Left colon (tissue), 2 donors: Measurements from ENCODE around the gene CCM2. TPM values are rescaled to one million over a fixed set of nuclear protein-coding genes. Genes with fewer than 3 reads are reported as not detected.
"Not testable (repeated sequence)": the region's sequence is repeated elsewhere in the genome, so short reads cannot be mapped to it uniquely, and the experiment has no call there.

Experiments
- ATAC-seq: fragments of 200-7000 bp; cut with Tn5 transposase; one replicate; pipeline ENCODE4 v1.9.1; 2020; ENCODE audit warnings: mild to moderate bottlenecking, moderate library complexity
- DNase-seq, 2 donors: peaks; one replicate each; pipeline ENCODE4 v3.0.0-alpha.2; 2020
- intact Hi-C, 2 donors: fragments of 100-400 bp; cut with DNase I in 1 of 2; cut with micrococcal nuclease in 1 of 2; formaldehyde crosslinking; loops; one replicate each; pipeline versions ENCODE4 v1.11.2 to v1.14.0; 2022; cut with DNase I, micrococcal nuclease
- total RNA-seq, 2 donors: library from RNA; stranded (reverse); fragmentation: NEBNext Ultra II Directional; extraction: Animal tissue kit (Norgen Biotek cat#: 25700); gene quantifications; one replicate each; pipeline ENCODE4 v1.2.1, GENCODE V29; 2021
- donor health status: DM: no; HTN: no; CAD: no.
- donor health status: DM: yes; HTN: yes; CAD: no.

CCM2 gene
- total RNA-seq, 2 donors from 2014 or later = 33.7 to 39.1 TPM

DNA sequence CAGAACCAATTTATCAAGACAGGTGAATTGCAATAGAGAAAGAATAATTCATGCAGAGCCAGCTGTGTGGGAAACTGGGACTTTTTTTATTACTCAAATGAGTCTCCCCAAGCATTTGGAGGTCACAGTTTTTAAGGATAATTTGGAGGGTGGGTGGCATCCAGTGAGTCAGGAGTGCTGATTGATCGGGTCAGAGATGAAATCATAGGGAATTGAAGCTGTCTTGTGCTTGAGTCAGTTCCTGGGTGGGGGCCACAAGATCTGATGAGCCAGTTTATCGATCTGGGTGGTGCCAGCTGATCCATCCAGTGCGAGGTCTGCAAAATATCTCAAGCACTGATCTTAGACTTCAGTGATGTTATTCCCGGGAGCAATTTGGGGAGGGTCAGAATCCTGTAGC, 11.3 kb upstream of the CCM2 start:
- DNase-seq (no peak), ATAC-seq (no peak)
- intact Hi-C loops = loop anchor here in 1 of 2 donors (10.0 kb wide), 1 partner anchor 126 kb away; the partner anchor contains the start of gene TBRG4

DNA sequence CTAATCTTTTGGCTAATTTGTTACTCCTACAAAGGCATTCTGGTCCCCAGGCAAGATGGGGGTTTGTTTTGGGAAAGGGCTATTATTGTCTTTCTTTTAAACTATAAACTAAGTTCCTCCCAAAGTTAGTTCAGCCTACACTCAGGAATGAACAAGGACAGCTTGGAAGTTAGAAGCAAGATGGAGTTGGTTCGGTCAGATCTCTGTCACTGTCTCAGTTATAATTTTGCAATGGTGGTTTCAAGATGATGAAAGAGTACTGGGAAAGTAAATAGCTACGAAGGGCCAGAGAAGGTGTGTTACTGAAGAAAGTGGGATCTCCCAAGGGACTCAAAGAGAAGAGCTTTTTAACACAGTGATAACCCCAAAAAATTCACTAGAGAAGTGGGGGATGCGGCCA, 10.9 kb upstream of the CCM2 start:
- intact Hi-C loops = loop anchor here in 1 of 2 donors (10.0 kb wide), 1 partner anchor 126 kb away; the partner anchor contains the start of gene TBRG4
- DNase-seq (no peak), ATAC-seq (no peak)

DNA sequence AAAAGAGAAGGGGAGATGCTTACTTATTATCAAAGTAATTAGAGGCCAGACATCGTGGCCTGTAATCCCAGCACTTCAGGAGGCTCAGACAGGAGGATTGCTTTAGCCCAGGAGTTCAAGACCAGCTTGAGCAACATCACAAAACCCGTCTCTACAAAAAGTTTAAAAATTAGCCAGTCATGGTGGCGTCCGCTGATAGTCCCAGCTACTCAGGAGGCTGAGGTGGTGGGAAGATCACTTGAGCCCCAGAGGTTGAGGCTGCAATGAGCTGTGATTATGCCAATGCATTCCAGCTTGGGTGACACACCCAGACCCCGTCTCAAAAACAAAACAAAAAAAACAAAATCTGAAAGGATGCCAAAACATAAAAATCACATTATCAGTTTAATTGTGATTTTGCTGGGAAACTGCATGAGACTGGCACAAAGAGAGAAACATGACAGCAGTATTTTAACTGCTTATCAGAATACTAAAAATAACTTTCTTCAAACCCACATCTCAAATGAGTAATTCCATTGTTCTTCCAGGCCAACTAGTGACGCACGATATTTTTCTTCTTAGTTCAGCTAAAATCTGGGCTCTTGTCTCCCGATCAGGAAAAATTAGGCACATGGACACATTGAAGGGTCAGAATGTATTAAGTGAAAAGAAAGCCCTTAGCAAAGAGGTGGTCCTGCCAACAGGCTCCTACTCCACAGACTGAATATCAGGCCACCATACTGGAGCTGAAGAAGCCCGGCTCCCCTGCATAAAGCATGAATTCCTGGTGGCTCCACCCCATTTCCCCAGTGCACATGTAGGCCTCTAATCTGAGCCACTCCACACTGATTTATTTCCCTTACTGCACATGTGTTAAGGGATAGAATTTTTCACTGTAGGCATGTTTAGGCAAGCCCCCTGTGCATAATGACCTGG, 9.6 kb upstream of the CCM2 start:
- intact Hi-C loops = no loop called here
- no peak for ATAC-seq

DNA sequence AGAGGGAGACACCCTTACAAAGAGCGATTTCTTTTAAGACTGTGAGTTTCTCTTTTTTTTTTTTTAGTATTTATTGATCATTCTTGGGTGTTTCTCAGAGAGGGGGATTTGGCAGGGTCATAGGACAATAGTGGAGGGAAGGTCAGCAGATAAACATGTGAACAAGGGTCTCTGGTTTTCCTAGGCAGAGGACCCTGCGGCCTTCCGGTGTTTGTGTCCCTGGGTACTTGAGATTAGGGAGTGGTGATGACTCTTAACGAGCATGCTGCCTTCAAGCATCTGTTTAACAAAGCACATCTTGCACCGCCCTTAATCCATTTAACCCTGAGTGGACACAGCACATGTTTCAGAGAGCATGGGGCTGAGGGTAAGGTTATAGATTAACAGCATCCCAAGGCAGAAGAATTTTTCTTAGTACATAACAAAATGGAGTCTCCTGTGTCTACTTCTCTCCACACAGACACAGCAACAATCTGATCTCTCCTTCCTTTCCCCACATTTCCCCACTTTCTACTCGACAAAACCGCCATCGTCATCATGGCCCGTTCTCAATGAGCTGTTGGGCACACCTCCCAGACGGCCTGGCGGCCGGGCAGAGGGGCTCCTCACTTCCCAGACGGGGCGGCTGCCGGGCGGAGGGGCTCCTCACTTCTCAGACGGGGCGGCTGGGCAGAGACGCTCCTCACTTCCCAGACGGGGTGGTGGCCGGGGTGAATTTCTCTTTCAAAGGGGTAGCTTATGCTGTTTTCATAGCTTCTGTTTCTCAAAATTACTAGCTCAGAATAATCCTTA, 7.8 kb upstream of the CCM2 start:
- ATAC-seq, intact Hi-C loops, DNase-seq: not testable (repeated sequence)

More for the DNA sequence above, 9.6 kb upstream of the CCM2 start:
- DNase-seq = no peak

DNA sequence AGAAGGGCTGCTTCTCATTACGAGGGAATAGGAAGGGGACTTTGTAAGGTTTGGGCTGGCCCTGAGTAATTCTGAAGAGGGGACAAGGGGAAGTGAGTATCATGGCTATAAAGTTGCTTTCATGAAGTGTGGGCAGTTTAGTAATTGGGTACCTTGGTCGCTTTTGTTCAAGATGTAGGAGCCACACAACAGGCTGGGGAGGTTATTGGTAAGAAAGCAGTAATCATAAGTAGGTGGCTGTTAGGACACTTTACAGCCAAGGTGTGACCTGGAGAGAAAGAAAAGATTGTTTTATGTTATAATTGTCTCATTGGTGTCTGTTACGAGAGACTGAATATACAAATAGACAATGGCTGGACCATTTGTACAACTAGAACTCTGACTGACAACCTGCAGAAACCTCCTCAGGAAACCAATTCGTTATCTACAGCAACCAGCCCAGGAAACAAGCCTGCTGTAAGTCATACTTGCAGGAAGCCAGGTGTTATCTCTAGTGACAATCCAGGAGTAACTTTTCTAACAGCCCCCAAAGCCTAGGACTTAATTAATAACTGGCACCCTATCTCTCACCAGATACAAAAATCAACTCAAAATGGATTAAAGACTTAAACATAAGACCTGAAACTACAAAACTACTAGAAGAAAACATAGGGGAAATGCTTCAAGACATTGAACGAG, 5.0 kb upstream of the CCM2 start:
- ATAC-seq (no peak), DNase-seq (no peak)
- intact Hi-C loops = no loop called here

DNA sequence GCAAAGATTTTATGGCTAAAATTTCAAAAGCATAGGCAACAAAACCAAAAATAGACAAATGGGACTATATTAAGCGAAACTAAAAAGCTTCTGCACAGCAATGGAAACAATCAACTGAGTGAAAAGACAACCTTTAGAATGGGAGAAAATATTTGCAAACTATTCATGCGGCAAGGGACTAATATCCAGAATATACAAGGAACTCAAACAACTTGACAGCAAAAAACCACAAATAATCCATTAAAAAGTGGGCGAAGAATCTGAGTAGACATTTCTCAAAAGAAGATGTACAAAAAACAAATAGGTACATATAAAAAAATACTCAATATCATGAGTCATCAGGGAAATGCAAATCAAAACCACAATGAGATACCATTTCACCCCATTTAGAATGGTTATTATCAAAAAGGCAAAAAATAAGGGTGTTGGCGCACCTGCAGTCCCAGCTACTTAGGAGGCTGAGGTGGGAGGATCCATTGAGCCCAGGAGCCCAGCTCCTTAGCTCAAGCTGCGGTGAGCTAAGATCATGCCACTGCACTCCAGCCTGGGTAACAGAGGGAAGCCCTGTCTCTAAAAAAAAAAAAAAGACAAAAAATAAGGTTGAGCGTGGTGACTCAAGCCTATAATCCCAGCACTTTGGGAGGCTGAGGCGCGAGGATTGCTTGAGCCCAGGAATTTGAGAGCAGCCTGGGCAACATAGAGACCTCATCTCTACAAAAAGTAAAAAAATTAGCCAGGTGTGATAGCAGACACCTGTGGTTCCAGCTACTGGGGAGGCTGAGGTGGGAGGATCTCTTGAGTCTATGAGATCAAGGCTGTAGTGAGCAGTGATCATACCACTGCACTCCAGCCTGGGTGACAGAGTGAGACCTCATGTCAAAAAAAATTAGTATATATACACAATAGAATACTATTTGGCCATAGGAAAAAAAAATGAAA, 4.2 kb upstream of the CCM2 start:
- DNase-seq = no peak
- ATAC-seq = no peak
- intact Hi-C loops = no loop called here

DNA sequence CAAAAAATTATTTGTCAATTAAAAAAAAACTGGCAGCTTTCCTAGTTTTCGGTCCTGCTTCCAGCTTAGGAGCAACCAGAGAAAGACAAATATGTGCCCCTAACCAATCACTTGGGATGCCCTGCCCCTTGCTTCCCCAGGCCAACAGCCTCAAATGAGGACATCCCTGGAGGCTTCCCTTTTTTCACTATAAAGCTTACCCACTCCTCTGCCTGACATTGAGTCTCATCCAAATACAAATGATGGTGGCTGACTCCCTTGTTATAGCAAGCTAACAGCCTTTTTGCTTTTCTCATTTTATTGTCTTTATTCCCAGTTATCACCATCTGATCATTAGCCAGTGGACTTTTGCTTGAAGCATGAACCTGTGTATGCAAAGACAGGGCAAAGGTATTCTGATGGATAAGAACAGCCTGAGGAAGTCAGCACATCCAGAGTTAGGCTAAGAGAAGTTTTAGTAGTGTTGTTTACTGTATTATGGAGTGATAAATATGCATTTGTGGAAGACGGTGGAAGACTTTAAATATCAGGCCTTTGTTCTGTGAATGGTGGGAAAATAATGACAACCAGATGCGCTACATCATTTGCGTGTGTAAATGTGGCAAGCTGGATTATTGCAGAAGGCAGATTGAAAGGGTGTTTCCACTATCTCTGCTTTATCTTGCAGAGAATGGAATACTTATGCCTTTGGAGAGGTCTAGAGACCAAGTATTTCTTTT, 1.7 kb upstream of the CCM2 start:
- ATAC-seq (no peak), DNase-seq (no peak)
- intact Hi-C loops = no loop called here

DNA sequence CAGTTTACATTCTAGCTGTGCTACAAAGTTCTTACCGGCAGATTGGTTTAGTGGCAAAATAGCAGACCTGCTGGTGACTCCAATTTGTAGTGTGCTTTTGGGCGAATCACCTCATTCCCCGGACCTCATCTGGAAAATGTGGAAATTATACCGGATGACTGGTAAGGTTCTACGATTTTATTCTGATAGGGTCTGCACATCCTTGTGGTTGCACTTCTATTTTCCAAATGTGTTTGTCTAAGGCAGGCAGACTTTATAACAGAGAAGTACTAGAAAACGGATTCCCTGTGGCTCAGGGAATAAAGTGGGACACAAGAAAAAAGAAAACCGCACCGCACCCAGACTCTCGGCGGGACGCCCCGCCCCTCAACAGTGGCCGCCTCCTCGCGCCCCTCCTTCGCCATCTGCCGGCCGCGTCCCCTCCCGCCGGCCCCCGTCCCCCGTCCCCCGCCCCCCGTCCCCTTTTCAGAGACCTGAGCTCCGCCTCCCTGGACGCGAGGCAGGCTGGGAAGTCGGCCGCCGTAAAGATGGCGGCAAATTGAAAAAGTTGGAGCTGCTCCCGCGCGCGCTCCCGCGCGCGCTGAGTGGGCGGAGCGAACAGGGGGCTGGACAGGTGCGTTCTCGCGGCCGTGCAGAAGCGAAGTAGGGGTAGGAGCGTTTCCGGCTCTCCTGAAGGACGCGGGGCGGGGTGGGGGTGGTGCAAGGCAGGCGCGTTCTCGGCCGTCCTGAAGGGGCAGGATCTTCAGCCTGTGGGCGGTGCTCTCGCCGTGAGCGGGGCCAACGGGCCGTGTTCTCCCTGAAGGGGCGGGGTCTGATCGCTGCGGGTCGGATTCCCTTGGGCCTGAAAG, 532 bp upstream of the CCM2 start:
- intact Hi-C loops = no loop called here
- DNase-seq = peak; percentile 100
- peak; percentile 90 for ATAC-seq

DNA sequence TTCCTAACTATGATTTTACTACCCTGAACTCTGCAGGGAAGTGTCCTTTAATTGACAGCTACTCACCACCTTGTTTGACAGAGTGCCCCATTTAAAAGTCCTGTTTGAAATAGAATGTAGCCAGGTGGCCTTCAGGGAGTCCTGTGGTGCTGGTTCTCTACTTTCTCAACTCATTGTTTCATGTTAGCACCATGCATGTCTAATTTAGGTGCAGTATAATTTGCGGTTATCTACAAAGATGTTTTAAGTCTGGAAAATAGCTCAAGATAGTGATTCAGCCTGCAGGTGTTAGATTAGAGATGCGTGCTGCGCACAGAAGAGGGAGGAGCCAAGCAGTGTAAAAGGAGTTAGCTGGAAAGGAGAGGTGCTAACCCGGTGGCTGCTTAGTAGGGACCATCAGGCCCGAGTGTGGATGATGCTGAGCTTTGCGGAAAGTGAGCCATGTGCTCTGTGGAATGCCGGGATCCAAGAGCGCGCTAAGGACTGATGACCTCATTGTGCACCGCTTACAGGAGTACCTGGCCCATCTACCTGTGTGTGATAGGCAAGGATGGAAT, 1.2 kb downstream of the CCM2 start:
- ATAC-seq (peak; percentile 3), DNase-seq (peak; percentile 43 to 55)
- intact Hi-C loops = no loop called here

DNA sequence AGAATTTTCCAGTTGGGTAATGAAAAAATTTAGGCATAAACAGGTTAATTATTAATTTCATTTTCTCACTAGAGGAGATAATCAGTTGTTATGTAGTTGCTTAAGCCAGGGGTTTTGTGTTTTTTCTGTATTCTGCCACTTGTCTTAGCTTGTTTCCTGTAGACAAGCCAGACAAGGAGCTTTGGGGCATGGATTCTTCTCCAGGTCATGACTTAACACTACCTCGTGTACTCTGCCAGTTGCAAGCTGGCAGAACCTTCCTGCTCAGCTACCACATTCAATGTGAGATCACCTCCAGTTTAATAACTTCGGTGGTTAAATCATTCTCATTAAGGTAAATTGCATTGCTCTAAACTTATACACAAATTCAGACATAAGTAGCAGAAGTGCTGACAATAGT, 1.8 kb downstream of the CCM2 start:
- ATAC-seq (no peak), DNase-seq (no peak)
- intact Hi-C loops = no loop called here

DNA sequence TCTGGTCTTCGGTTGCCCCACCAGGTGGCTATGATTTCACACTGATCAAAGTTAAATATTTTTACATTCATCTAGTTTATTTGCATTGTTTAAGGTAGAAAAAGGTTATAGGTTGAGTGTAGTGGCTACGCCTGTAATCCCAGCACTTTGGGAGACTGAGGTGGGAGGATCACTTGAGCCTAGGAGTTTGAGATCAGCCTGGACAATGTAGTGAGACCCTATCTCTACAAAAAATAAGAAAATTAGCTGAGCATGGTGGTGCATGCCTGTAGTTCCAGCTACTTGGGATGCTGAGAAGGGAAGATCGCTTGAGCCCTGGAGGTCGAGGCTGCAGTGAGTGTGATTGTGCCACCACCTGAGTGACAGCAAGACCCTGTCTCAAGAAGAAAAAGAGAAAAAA, 3.8 kb downstream of the CCM2 start:
- intact Hi-C loops = no loop called here
- DNase-seq (no peak), ATAC-seq (no peak)

DNA sequence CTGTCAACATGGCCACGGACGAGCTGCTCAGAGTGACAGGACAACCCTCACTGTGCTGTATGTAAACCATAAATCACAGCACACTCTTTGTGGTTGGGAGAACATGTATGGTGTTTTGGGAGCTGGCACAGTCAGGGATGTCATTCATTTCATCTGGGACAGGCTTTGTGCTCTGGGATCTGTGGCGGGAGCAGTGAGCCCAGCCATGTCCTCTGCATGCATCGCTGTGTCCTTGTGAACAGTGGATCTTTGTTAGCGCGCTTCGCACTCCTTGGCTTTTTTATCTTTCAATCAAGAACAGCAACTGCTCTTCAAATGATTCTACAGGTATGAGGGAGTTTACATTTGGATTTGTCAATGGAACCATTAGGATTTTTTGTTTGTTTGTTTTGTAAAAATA, 7.1 kb downstream of the CCM2 start:
- no peak for ATAC-seq
- intact Hi-C loops = no loop called here

DNA sequence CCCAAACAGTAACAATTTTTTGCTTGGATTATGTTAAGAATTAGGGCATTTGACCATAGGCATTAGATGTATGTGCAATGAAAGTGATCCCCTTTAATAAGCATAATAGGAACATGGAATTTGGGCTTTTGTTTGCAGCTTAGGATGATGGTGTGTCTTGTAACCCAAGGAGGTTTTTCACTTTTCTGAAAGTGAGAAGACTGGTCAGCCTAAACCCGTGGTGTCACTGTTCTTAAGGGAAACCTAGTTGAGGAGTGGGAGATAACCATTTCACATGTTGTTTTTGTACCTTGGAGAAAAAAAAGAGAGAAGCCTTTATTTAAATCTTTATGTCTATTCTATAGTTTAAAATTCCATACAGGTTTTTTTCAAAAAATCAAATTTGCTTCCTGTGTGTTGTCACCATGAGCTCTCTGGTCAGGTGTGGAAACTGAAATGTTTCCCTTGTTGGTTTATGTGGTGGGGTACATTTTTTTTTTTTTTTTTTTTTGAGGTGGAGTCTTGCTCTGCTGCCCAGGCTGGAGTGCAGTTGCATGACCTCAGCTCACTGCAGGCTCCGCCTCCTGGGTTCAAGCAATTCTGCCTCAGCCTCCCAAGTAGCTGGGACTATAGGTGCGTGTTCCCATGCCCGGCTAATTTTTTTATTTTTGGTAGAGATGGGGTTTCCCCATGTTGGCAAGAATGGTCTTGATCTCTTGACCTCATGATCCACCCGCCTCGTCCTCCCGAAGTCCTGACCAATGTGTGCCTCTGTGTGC, 7.7 kb downstream of the CCM2 start:
- DNase-seq = no peak
- no peak for ATAC-seq
- intact Hi-C loops = no loop called here

More for the DNA sequence above, 7.1 kb downstream of the CCM2 start:
- DNase-seq = no peak

DNA sequence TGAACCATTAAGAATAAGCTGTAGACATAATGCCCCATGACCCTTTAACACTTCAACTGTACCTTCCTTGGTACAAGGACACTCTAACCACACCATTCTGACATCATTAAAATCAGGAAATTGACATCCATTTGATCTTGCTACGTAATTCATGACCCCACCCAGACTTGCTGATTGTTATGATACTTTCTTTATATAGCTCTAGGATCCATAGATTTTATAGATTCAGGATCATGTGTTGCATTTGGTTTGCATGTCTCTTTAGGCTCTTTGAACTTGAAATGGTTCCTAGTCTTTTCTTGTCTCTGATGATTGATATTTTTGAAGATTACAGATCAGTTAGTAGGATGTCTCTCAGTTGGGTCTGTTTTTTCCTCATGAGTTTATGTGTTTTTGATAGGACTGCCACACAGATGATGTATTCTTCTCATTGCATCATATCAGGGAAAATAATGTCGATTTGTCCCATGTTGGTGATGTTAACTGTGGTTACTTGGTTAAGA, 13.5 kb downstream of the CCM2 start:
- ATAC-seq = peak; percentile 69

DNA sequence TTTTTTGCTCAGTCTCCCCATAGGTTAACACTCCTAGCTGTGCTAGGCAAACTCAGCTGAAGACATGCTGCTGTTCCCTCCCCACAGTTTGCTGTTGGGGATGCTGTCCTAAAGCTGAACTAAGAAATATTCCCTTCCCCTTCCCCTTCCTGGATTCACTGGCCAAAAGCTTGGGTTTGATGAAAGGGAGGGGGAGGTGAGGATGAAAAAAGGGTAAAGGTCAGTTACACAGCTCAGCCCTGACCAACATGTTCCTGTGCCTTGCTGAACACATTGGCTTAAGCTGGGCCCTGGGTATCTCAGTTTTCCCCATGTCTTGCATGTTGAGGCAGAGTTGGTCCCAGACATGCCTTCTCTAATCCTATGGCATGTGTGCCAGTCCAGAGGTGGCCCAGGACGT, 15.3 kb downstream of the CCM2 start:
- intact Hi-C loops = no loop called here
- no peak for ATAC-seq
- no peak for DNase-seq

More for the DNA sequence above, 13.5 kb downstream of the CCM2 start:
- intact Hi-C loops = no loop called here
- DNase-seq = no peak

DNA sequence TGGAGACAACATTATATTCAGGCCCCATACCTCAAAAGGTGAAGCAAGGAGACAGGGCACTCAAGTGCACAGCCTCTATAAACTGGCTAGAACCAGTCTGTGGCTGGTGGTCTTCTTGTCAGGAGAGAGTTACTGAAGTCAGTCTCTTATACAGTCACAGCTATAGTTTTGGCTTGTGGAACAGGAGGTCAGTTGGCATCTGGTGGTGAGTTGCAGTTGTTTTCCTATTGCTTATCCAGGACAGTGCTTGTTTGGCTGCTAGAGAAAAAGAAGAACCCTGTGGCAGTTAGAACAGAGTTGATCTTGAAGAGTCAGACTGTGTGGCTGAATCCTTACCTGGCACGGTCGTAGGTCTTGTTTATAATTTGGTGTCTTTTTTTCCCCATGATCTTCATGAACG, 17.3 kb downstream of the CCM2 start:
- ATAC-seq (no peak), DNase-seq (no peak)
- intact Hi-C loops = no loop called here
